ENCODE data around the gene TSHR. TPM values are rescaled to one million over a fixed set of nuclear protein-coding genes. Genes with fewer than 3 reads are reported as not detected.

Gene TSHR
- total RNA-seq, 1 experiment from 2014 or later: not detected

DNA sequence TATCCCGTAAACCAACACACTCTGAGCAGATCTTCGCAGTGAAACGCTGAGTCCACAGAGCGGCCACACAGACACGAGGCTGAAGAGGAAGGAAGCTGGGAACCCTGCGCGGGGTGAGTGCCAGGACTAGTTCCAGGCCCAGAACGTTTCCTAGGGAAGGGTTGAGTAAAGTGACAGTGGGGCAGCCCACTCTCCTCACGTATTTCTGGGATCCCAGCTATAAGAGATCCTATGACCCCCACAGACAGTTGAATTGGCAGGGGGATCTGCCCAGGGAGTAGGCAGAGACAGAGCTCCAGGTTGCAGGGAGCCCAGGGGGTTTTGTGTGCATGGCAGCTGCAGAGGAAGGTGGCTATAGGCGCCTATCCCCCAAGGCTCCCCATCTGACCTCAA is 214.3 kb downstream of the TSHR start:
- peak; percentile 25 for ATAC-seq
- Histone ChIP-seq H2AFZ (ENCODE audit: low read length) (peak overlapping the region; percentile 97), H3K4me1 (ENCODE audit: insufficient read depth, low read length) (peaks cover 14% of the 10 kb centered on the region), H4K20me1 (ENCODE audit: low read length) (no peaks in the 10 kb centered on the region), H3K9me3 (ENCODE audit: low read length) (no peaks in the 10 kb centered on the region), H3K9ac (ENCODE audit: low read length) (peak overlapping the region; percentile 87), H3K9me2 (replicated peaks; ENCODE audit: low read length) (no peaks in the 10 kb centered on the region), H3K79me2 (ENCODE audit: low read length) (no peaks in the 10 kb centered on the region), H3F3A (ENCODE audit: low read length, unreplicated experiment) (no peaks in the 10 kb centered on the region), H3K4me3 (ENCODE audit: low read length) (peak overlapping the region; percentile 92), H3K4me2 (ENCODE audit: low read length) (peak overlapping the region; percentile 100), H3K36me3 (ENCODE audit: low read depth, low read length) (no peaks in the 10 kb centered on the region), H3K27ac (ENCODE audit: low read length) (no peak overlapping the region), H3K27me3 (ENCODE audit: low read length) (no peaks in the 10 kb centered on the region)
- peak; percentile 15 for DNase-seq
- ChIA-PET CTCF (interaction anchor here (0.6 to 1.0 kb wide), 5 partner anchors 32 to 182 kb away, joined by 3 to 9 read pairs (median 4); no protein-coding TSS in a partner anchor), POLR2A (ENCODE audit: unreplicated experiment) (interaction anchor here (0.6 kb wide), 1 partner anchor 49 kb away, joined by 9 read pairs; no protein-coding TSS in a partner anchor)
- intact Hi-C loops (cut with micrococcal nuclease): loop anchor here (1.0 to 5.0 kb wide), 4 partner anchors 49 to 215 kb away; no protein-coding TSS in a partner anchor
- TF ChIP-seq EZH2 (IDR thresholded peaks at IDR 0.05; ENCODE audit: low read length, unreplicated experiment) (no peak), CTCF (conservative IDR thresholded peaks at IDR 0.05; ENCODE audit: low read depth, low read length) (no peak), EZH2phosphoT487 (IDR thresholded peaks at IDR 0.05; ENCODE audit: borderline replicate concordance, low read length) (no peak)
- BruUV-seq (replicated peaks): no TSS peak

DNA sequence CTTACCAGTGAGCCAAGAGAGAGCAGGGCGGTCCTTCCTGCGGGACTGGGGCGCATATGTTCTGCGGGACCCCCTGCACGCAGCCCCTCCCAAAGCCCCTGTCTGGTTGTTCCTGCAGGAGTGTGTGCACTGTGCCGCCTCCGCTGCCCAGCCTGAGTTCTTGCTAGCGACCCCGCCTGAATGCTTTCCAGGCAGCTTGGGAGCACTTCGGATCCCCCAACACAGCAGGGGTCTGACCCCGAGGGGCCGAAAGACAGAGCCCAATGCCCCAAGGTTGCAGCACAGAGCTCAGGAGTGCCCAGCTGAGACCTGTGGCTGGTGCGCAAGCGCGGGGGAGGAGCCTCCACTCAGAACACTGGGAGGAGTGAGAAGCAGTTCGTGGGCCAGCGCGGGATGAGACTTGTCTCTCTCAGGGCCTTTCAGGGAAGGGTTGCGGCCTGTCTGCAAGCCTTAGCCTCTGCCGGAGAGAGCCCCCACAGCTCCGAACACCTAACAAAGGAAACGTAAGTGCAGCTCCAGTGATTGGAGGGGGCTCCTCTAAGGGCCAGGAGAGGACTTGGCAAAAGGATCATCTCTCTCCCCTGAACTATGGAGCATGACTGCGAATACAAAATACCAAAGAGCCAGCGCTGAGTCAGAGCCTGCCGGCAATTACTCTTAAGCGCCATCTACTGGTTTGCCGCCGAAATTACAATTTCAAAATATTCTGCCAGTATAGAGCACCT is 214.8 kb downstream of the TSHR start:
- BruUV-seq (replicated peaks): no TSS peak
- peak overlapping the region; percentile 87 for H3K9ac ChIP-seq (ENCODE audit: low read length)
- ATAC-seq: peak; percentile 99
- peak overlapping the region; percentile 92 for H3K4me3 ChIP-seq (ENCODE audit: low read length)
- peaks cover 14% of the 10 kb centered on the region for H3K4me1 ChIP-seq (ENCODE audit: insufficient read depth, low read length)
- peak overlapping the region; percentile 97 for H2AFZ ChIP-seq (ENCODE audit: low read length)
- H3K36me3 ChIP-seq (ENCODE audit: low read depth, low read length): no peaks in the 10 kb centered on the region
- ChIA-PET POLR2A (ENCODE audit: unreplicated experiment) (interaction anchor here (0.6 to 0.7 kb wide), 2 partner anchors 8 to 49 kb away, joined by 6 to 9 read pairs; no protein-coding TSS in a partner anchor), CTCF (interaction anchor here (0.6 to 1.0 kb wide), 5 partner anchors 33 to 183 kb away, joined by 3 to 9 read pairs (median 4); no protein-coding TSS in a partner anchor)
- TF ChIP-seq CTCF (conservative IDR thresholded peaks at IDR 0.05; ENCODE audit: low read depth, low read length) (peak; percentile 91), EZH2phosphoT487 (IDR thresholded peaks at IDR 0.05; ENCODE audit: borderline replicate concordance, low read length) (no peak)
- intact Hi-C loops (cut with micrococcal nuclease): loop anchor here (1.0 to 5.0 kb wide), 4 partner anchors 49 to 216 kb away; no protein-coding TSS in a partner anchor
- no peaks in the 10 kb centered on the region for H3K79me2 ChIP-seq (ENCODE audit: low read length)
- no peaks in the 10 kb centered on the region for H3F3A ChIP-seq (ENCODE audit: low read length, unreplicated experiment)
- H3K9me3 ChIP-seq (ENCODE audit: low read length): no peaks in the 10 kb centered on the region
- no peaks in the 10 kb centered on the region for H3K27me3 ChIP-seq (ENCODE audit: low read length)
- peak; percentile 84 for DNase-seq
- peak overlapping the region; percentile 88 for H3K27ac ChIP-seq (ENCODE audit: low read length)
- H3K9me2 ChIP-seq (replicated peaks; ENCODE audit: low read length): no peaks in the 10 kb centered on the region
- H3K4me2 ChIP-seq (ENCODE audit: low read length): peak overlapping the region; percentile 100
- no peaks in the 10 kb centered on the region for H4K20me1 ChIP-seq (ENCODE audit: low read length)
